Smooth muscle cell (in vitro differentiated cells): ENCODE results near the gene NELL1. TPM values are rescaled to one million over a fixed set of nuclear protein-coding genes. Genes with fewer than 3 reads are reported as not detected.

Source experiments
- DNase-seq: peaks from one replicate; lab custom pipeline; 2025; ENCODE audit not compliant: unreplicated experiment; lab: John Stamatoyannopoulos, UW
- H2AFZ ChIP-seq: fragments of 200-600 bp; sonication (generic); 2 replicates; pipeline ENCODE4 v1.6.0; 2016; ENCODE audit warnings: antibody characterized with exemption, low read depth, mild to moderate bottlenecking
- H3F3A ChIP-seq: fragments of 200-600 bp; sonication (generic); 2 replicates; pipeline ENCODE4 v1.6.0; 2017; ENCODE audit warnings: antibody characterized with exemption, low read depth
- H3K27ac ChIP-seq: fragments of 200-600 bp; sonication (generic); 2 replicates; pipeline ENCODE4 v1.5.1; 2016; ENCODE audit warnings: low read depth, mild to moderate bottlenecking
- H3K27me3 ChIP-seq: fragments of 200-600 bp; sonication (generic); 2 replicates; pipeline ENCODE4 v1.6.1; 2016; ENCODE audit warnings: low read depth, mild to moderate bottlenecking
- H3K36me3 ChIP-seq: fragments of 200-600 bp; sonication (generic); 2 replicates; pipeline ENCODE4 v1.5.1; 2016; ENCODE audit warnings: low read depth
- H3K4me1 ChIP-seq: fragments of 200-600 bp; sonication (generic); 2 replicates; pipeline ENCODE4 v1.5.1; 2016; ENCODE audit warnings: low read depth
- H3K4me2 ChIP-seq: fragments of 200-600 bp; sonication (generic); 2 replicates; pipeline ENCODE4 v1.6.0; 2016; ENCODE audit warnings: mild to moderate bottlenecking
- H3K4me3 ChIP-seq: fragments of 200-600 bp; sonication (generic); 2 replicates; pipeline ENCODE4 v1.5.1; 2016; ENCODE audit warnings: mild to moderate bottlenecking
- H3K79me2 ChIP-seq: fragments of 200-600 bp; sonication (generic); 2 replicates; pipeline ENCODE4 v1.6.0; 2016; ENCODE audit warnings: low read depth, mild to moderate bottlenecking
- H3K9ac ChIP-seq: fragments of 200-600 bp; sonication (generic); 2 replicates; pipeline ENCODE4 v1.6.0; 2016; ENCODE audit warnings: low read depth
- H3K9me3 ChIP-seq: fragments of 200-600 bp; sonication (generic); replicated peaks from 2 replicates; pipeline ENCODE4 v1.5.1; 2016; ENCODE audit warnings: low read depth
- H4K20me1 ChIP-seq: fragments of 200-600 bp; sonication (generic); 2 replicates; pipeline ENCODE4 v1.6.0; 2016; ENCODE audit warnings: low read depth
- WGBS: methylation state at CpG from one replicate; pipeline ENCODE4 v1.1.7; 2016; ENCODE audit warnings: low lambda C conversion rate; 5-methylcytosine and 5-hydroxymethylcytosine counted together
- polyA plus RNA-seq: library from polyadenylated mRNA; unstranded; fragments of >200 nt; fragmentation: Nextera tagmentation; extraction: Ambion mirVana; gene quantifications from 2 replicates; pipeline ENCODE4 v1.2.1, GENCODE V29; 2016
- total RNA-seq: library from RNA; depleted of rRNA; stranded (reverse); fragments of >200 nt; gene quantifications from 2 replicates; pipeline ENCODE4 v1.2.3, GENCODE V29; 2014
- TF ChIP-seq, protein P1 (sequence below): fragments of 200-600 bp; sonication (generic); IDR thresholded peaks from 2 replicates; pipeline ENCODE4 v1.5.1; 2017; ENCODE audit warnings: borderline replicate concordance, mild to moderate bottlenecking, antibody characterized with exemption; ENCODE audit not compliant: insufficient read depth, poor library complexity, severe bottlenecking

Gene NELL1
- total and polyA plus RNA-seq, 2 experiments from 2014 or later, result not detected

DNA sequence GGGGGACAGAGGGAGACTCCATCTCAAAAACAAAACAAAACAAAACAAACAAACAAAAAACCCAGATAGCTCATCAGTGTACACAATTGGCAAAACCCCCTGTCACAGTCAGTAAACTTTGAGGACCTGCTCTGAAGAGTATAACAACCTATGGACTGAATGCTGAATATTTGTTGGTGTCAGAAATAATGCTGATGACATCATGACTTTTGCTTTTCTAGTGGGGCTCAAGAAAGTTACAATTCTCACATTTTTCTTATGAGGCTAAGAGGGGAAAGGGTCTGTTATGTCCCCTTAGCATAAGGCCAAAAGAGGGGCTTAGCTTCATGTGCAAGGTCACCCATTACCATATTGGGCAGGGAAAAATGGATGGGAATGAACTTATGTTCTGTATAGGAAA, 207.4 kb downstream of the NELL1 start:
- Histone ChIP-seq H3K36me3 (no peaks in the 10 kb centered on the region), H2AFZ (no peak overlapping the region), H3K4me1 (peaks cover 4% of the 10 kb centered on the region), H3K9me3 (no peaks in the 10 kb centered on the region), H3K4me2 (no peak overlapping the region), H3F3A (no peaks in the 10 kb centered on the region), H3K27ac (no peak overlapping the region), H4K20me1 (no peaks in the 10 kb centered on the region), H3K4me3 (no peak overlapping the region), H3K79me2 (no peaks in the 10 kb centered on the region), H3K27me3 (no peaks in the 10 kb centered on the region), H3K9ac (no peak overlapping the region)
- DNase-seq, result no peak
- TF ChIP-seq, protein P1, sequence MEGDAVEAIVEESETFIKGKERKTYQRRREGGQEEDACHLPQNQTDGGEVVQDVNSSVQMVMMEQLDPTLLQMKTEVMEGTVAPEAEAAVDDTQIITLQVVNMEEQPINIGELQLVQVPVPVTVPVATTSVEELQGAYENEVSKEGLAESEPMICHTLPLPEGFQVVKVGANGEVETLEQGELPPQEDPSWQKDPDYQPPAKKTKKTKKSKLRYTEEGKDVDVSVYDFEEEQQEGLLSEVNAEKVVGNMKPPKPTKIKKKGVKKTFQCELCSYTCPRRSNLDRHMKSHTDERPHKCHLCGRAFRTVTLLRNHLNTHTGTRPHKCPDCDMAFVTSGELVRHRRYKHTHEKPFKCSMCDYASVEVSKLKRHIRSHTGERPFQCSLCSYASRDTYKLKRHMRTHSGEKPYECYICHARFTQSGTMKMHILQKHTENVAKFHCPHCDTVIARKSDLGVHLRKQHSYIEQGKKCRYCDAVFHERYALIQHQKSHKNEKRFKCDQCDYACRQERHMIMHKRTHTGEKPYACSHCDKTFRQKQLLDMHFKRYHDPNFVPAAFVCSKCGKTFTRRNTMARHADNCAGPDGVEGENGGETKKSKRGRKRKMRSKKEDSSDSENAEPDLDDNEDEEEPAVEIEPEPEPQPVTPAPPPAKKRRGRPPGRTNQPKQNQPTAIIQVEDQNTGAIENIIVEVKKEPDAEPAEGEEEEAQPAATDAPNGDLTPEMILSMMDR, result no peak

DNA sequence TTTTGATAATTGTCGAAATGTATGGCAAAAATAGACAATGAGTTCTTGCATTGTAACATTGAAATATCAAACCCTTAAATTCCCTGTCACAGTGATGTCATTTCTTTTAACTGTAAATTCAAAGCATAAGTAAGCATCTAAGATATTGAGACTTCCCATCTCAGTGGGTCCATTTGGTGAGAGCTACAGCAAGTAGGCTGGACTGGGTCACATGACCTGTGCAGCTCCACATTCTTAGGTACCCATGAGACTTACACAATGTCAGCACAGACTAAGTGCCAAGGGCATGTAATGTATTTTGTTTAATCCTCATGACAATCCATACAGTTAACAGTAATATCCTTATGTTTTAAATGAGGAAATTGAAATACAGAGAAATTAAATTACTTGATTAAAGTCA, 210.7 kb downstream of the NELL1 start:
- TF ChIP-seq, protein P1, result no peak
- Histone ChIP-seq H3K4me2 (no peak overlapping the region), H3F3A (no peaks in the 10 kb centered on the region), H3K27ac (no peak overlapping the region), H3K4me1 (peaks cover 4% of the 10 kb centered on the region), H4K20me1 (no peaks in the 10 kb centered on the region), H3K36me3 (no peaks in the 10 kb centered on the region), H3K79me2 (no peaks in the 10 kb centered on the region), H2AFZ (no peak overlapping the region), H3K9ac (no peak overlapping the region), H3K9me3 (no peaks in the 10 kb centered on the region), H3K27me3 (no peaks in the 10 kb centered on the region), H3K4me3 (no peak overlapping the region)
- no peak for DNase-seq
- WGBS, result 94% methylated on average over 1 of the region's 1 CpG

DNA sequence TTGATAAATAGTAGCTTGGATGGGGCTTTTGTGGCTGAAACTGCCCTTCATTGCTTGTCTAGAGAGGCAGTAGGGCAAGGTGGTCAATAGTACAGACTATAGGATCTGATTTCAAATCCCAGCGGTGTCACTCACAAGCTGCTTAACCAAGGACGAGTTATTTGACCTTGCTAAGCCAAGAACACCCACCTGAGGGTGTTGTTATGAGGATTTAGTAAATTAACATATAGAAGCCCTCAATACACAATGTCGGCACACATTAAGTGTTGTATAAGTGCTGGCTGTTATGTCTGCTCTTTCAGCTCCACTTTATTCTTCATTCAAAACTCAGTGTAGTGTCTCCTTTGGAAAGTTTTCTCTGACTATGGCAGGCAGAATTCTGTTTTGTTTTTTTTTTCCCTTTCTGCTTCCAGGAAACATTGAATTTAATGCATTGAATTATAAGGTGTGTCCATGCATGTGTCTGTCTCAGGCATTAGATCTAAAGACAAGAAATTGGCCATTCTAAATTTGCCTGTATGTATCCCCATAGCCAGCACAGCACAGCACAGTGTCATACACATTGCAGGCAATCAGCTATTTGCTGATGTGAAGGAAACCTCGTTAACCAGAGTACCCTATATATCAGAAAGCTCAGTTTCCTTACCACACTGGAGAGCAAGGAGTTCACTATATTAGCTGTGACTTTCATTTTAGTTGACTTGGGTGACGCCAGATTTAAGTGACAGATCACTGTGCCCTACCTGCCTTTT, 212.1 kb downstream of the NELL1 start:
- Histone ChIP-seq H2AFZ (no peak overlapping the region), H4K20me1 (no peaks in the 10 kb centered on the region), H3K4me2 (no peak overlapping the region), H3K79me2 (no peaks in the 10 kb centered on the region), H3K4me3 (no peak overlapping the region), H3K36me3 (no peaks in the 10 kb centered on the region), H3K27ac (no peak overlapping the region), H3K9ac (no peak overlapping the region), H3K27me3 (no peaks in the 10 kb centered on the region), H3F3A (no peaks in the 10 kb centered on the region), H3K4me1 (no peaks in the 10 kb centered on the region), H3K9me3 (no peaks in the 10 kb centered on the region)
- no peak for DNase-seq
- TF ChIP-seq, protein P1, result no peak
- 36% methylated on average over 5 of the region's 5 CpGs for WGBS

DNA sequence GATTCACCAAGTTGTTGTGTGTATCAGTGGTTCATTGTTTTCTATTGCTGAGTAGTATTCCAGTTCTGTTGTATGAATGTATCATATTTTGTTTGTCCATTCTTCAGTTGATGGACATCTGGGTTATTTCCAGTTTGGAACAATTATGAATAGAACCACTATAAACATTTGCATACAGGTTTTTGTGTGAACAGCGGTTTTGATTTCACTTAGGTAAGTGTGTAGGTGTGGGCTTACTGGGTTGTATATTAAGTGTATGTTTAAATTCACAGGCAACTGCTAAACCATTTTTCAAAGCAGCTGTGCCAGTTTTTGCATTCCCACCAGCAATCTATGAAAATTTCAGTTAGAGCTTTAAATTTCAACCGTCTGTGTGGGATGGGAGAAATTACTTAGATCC, 217.8 kb downstream of the NELL1 start:
- WGBS, result 92% methylated on average over 2 of the region's 2 CpGs
- Histone ChIP-seq H3K4me2 (no peak overlapping the region), H3K4me3 (no peak overlapping the region), H3K27me3 (no peaks in the 10 kb centered on the region), H3K9ac (no peak overlapping the region), H3K9me3 (no peaks in the 10 kb centered on the region), H3K27ac (no peak overlapping the region), H3F3A (no peaks in the 10 kb centered on the region), H3K4me1 (no peaks in the 10 kb centered on the region), H3K36me3 (no peaks in the 10 kb centered on the region), H3K79me2 (no peaks in the 10 kb centered on the region), H2AFZ (no peak overlapping the region), H4K20me1 (no peaks in the 10 kb centered on the region)
- no peak for DNase-seq
- TF ChIP-seq, protein P1, result no peak
